ENCODE results near the gene AAK1.

DNA sequence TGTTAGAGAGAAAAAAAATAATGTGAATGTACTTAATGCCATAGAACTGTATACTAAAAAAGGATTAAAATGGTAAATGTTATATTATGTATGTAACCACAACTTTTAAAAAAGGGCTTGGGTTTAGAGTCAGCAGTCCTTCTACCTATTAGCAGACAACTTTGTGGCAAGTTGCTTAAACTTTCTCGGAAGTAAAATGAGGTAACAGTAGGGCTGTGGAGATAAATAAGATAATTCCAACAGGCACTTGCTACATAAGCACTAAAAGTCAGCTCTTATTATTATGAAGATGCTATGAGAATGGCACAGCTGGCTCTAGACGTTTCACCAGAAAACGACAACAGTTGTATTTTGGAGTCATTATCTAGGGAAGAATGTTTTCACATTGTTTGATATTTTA lies 31.3 kb downstream of the AAK1 start:
- no peak for TF ChIP-seq EZH2 (IDR thresholded peaks at IDR 0.05; ENCODE audit: borderline replicate concordance, low read depth, low read length, severe bottlenecking)
- no peak for TF ChIP-seq MYC (IDR thresholded peaks at IDR 0.05; ENCODE audit: low read depth, low read length)
- TF ChIP-seq, protein P1, sequence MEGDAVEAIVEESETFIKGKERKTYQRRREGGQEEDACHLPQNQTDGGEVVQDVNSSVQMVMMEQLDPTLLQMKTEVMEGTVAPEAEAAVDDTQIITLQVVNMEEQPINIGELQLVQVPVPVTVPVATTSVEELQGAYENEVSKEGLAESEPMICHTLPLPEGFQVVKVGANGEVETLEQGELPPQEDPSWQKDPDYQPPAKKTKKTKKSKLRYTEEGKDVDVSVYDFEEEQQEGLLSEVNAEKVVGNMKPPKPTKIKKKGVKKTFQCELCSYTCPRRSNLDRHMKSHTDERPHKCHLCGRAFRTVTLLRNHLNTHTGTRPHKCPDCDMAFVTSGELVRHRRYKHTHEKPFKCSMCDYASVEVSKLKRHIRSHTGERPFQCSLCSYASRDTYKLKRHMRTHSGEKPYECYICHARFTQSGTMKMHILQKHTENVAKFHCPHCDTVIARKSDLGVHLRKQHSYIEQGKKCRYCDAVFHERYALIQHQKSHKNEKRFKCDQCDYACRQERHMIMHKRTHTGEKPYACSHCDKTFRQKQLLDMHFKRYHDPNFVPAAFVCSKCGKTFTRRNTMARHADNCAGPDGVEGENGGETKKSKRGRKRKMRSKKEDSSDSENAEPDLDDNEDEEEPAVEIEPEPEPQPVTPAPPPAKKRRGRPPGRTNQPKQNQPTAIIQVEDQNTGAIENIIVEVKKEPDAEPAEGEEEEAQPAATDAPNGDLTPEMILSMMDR (IDR thresholded peaks at IDR 0.05; ENCODE audit: extremely low read depth in 1 of 2, insufficient read depth in 1 of 2, low read depth in 1 of 2, low read length in 2 of 2): no peak
- no peak for TF ChIP-seq MAX (IDR thresholded peaks at IDR 0.05; ENCODE audit: insufficient read depth, insufficient read length)
- no peak for TF ChIP-seq POLR2AphosphoS5 (IDR thresholded peaks at IDR 0.05; ENCODE audit: insufficient read depth, low read depth, low read length)
- no peak for TF ChIP-seq POLR2A (IDR thresholded peaks at IDR 0.05; ENCODE audit: low read depth, low read length)
- TF ChIP-seq JUN (IDR thresholded peaks at IDR 0.05; ENCODE audit: borderline replicate concordance, insufficient read depth, insufficient read length, low read depth): no peak
- TF ChIP-seq GATA2 (IDR thresholded peaks at IDR 0.05; ENCODE audit: insufficient read depth, insufficient read length, low read depth, low read length): no peak
- TF ChIP-seq FOS (IDR thresholded peaks at IDR 0.05; ENCODE audit: borderline replicate concordance, insufficient read depth, low read length): no peak

All from endothelial cell of umbilical vein (primary cell).